ENCODE results near the gene AMOTL2.

The AMOTL2 gene

GRCh38 chr3:134323966-134324962 lies 50.0 kb downstream of the AMOTL2 start:
- no peak for TF ChIP-seq CTCF (IDR thresholded peaks at IDR 0.05; ENCODE audit: low read depth, low read length)

GRCh38 chr3:134322286-134322685 lies 52.0 kb downstream of the AMOTL2 start:
- H3K9me3 ChIP-seq (ENCODE audit: severe bottlenecking): no peaks in the 10 kb centered on the region

More at GRCh38 chr3:134323966-134324962, 50.0 kb downstream of the AMOTL2 start:
- no peaks in the 10 kb centered on the region for H3K27me3 ChIP-seq (ENCODE audit: insufficient read depth, low read depth, severe bottlenecking)
- no peaks in the 10 kb centered on the region for H3K9me3 ChIP-seq (ENCODE audit: severe bottlenecking)
- no peak for DNase-seq
- no peak overlapping the region for H3K27ac ChIP-seq
- no peak overlapping the region for H3K4me3 ChIP-seq (ENCODE audit: low read depth, low read length)
- no peaks in the 10 kb centered on the region for H3K36me3 ChIP-seq

GRCh38 chr3:134320749-134321148 lies 53.5 kb downstream of the AMOTL2 start:
- no peak for DNase-seq

More at GRCh38 chr3:134322286-134322685, 52.0 kb downstream of the AMOTL2 start:
- no peak overlapping the region for H3K4me3 ChIP-seq (ENCODE audit: low read depth, low read length)
- no peaks in the 10 kb centered on the region for H3K36me3 ChIP-seq
- no peak overlapping the region for H3K27ac ChIP-seq
- no peaks in the 10 kb centered on the region for H3K27me3 ChIP-seq (ENCODE audit: insufficient read depth, low read depth, severe bottlenecking)
- TF ChIP-seq CTCF (IDR thresholded peaks at IDR 0.05; ENCODE audit: low read depth, low read length): no peak
- DNase-seq: no peak

GRCh38 chr3:134319931-134320330 lies 54.3 kb downstream of the AMOTL2 start:
- Histone ChIP-seq H3K27me3 (ENCODE audit: insufficient read depth, low read depth, severe bottlenecking) (no peaks in the 10 kb centered on the region), H3K36me3 (no peaks in the 10 kb centered on the region), H3K27ac (no peak overlapping the region), H3K4me3 (ENCODE audit: low read depth, low read length) (no peak overlapping the region), H3K9me3 (ENCODE audit: severe bottlenecking) (no peaks in the 10 kb centered on the region)
- TF ChIP-seq CTCF (IDR thresholded peaks at IDR 0.05; ENCODE audit: low read depth, low read length): no peak
- DNase-seq: no peak

More at GRCh38 chr3:134320749-134321148, 53.5 kb downstream of the AMOTL2 start:
- Histone ChIP-seq H3K9me3 (ENCODE audit: severe bottlenecking) (no peaks in the 10 kb centered on the region), H3K27ac (no peak overlapping the region), H3K36me3 (no peaks in the 10 kb centered on the region), H3K4me3 (ENCODE audit: low read depth, low read length) (no peak overlapping the region), H3K27me3 (ENCODE audit: insufficient read depth, low read depth, severe bottlenecking) (no peaks in the 10 kb centered on the region)
- no peak for TF ChIP-seq CTCF (IDR thresholded peaks at IDR 0.05; ENCODE audit: low read depth, low read length)

GRCh38 chr3:134318166-134318565 lies 56.1 kb downstream of the AMOTL2 start:
- Histone ChIP-seq H3K4me3 (ENCODE audit: low read depth, low read length) (no peak overlapping the region), H3K36me3 (no peaks in the 10 kb centered on the region), H3K27me3 (ENCODE audit: insufficient read depth, low read depth, severe bottlenecking) (no peaks in the 10 kb centered on the region), H3K27ac (no peak overlapping the region), H3K9me3 (ENCODE audit: severe bottlenecking) (no peaks in the 10 kb centered on the region)
- no peak for DNase-seq
- no peak for TF ChIP-seq CTCF (IDR thresholded peaks at IDR 0.05; ENCODE audit: low read depth, low read length)

Data from WERI-Rb-1 (cell line).